Measurements from ENCODE around the gene SELENOF.

DNA sequence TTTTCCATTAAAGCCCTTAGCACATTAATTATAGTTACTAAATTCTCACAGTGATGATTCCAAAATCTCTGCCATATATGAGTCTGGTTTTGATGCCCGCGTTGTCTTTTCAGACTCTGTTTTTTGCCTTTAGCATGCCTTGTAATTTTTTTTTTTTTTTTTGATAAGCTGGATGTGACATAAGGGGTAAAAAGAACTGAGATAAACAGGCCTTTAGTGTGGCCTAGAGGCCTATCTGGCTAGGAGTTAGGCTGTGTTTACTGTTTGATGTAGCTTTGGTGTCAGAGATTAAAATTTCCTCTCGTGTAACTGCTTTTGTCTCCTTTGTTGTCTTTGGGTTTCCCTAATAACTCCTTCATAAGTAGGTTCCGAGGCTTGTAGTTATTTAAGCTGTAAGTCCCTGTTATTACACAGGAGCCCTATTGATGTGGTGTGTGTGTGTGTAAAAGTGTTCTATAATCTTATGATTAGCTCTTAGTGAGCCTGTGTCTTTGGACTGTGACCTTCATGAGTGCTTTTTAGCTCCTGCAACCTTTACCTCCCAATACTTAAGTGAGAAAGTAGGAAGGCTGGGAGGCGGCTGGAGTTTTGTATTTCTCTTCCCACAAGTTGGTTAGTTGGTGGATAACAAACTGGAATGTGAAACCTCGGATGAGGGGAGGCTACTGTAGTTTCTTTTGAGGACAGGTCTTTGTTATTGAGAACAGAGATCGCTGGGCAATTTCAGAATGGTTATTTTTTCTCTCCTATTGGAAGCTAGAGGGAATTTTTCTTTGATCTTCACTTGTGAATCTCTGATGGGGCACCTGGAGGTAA lies 19.8 kb upstream of the SELENOF start:
- TF ChIP-seq POLR2A (IDR thresholded peaks at IDR 0.05; ENCODE audit: borderline replicate concordance, extremely low read depth, insufficient read depth, insufficient read length), result no peak
- TF ChIP-seq, protein P1, sequence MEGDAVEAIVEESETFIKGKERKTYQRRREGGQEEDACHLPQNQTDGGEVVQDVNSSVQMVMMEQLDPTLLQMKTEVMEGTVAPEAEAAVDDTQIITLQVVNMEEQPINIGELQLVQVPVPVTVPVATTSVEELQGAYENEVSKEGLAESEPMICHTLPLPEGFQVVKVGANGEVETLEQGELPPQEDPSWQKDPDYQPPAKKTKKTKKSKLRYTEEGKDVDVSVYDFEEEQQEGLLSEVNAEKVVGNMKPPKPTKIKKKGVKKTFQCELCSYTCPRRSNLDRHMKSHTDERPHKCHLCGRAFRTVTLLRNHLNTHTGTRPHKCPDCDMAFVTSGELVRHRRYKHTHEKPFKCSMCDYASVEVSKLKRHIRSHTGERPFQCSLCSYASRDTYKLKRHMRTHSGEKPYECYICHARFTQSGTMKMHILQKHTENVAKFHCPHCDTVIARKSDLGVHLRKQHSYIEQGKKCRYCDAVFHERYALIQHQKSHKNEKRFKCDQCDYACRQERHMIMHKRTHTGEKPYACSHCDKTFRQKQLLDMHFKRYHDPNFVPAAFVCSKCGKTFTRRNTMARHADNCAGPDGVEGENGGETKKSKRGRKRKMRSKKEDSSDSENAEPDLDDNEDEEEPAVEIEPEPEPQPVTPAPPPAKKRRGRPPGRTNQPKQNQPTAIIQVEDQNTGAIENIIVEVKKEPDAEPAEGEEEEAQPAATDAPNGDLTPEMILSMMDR (IDR thresholded peaks at IDR 0.05 in 2 of 3, conservative IDR thresholded peaks at IDR 0.05 in 1 of 3; ENCODE audit: borderline replicate concordance in 1 of 3, insufficient read depth in 1 of 3, low read depth in 2 of 3, low read length in 2 of 3), result no peak
- TF ChIP-seq, protein P2, sequence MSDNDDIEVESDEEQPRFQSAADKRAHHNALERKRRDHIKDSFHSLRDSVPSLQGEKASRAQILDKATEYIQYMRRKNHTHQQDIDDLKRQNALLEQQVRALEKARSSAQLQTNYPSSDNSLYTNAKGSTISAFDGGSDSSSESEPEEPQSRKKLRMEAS (IDR thresholded peaks at IDR 0.05), result no peak
- TF ChIP-seq SIN3A (IDR thresholded peaks at IDR 0.05; ENCODE audit: low read depth), result no peak
- no peak for TF ChIP-seq EZH2 (IDR thresholded peaks at IDR 0.05)
- TF ChIP-seq, protein P3, sequence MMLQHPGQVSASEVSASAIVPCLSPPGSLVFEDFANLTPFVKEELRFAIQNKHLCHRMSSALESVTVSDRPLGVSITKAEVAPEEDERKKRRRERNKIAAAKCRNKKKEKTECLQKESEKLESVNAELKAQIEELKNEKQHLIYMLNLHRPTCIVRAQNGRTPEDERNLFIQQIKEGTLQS (IDR thresholded peaks at IDR 0.05), result no peak
- TF ChIP-seq POLR2AphosphoS5 (IDR thresholded peaks at IDR 0.05; ENCODE audit: low read depth, low read length), result no peak
